Hematopoietic multipotent progenitor cell treated with erythropoietin and hydrocortisone succinate and interleukin-3 and kit ligand, for 17 days (in vitro differentiated cells): ENCODE measurements around the gene ZNF275.
"Not testable (repeated sequence)": the region's sequence is repeated elsewhere in the genome, so short reads cannot be mapped to it uniquely, and the experiment has no call there.

Experiments used
- DNase-seq: peaks from one replicate; pipeline ENCODE4 v3.0.0-alpha.2; 2015; ENCODE audit warnings: low spot score

Gene ZNF275

DNA sequence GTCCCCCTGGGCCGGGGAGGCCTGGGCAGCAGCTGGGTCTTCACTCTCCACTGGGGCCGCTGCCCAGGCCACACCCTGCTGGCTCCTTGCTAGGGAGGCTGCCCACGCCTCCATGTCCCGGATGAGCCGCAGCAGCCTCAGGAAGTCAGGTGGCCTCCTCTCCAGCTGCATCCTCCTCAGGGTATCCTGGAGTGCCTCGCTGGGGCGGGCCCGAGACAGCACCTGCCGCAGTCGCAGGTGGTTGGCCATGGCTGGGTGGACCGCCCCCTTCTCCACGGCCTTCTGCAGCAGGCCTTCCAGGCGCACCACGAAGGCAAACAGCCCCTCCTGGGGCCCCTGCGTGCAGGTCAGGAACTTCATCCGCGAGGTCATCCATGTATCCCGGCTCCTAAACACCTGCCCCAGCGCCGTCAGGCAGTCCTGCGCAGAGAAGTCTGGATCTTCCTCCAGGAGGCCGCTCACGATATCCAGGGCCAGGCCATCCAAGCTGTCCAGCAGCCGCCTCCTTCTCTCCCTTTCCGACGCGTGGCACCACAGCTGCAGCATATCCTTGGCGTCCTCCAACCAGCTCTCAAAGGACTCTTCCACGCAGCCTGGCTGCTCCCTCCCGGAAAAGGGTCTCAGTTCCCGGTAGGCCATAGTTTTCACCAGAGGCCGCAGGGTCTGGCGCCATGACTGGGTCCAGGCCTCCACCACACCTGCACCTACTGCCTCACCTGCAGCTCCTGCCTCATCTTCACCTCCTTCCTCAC, 14.5 kb upstream of the ZNF275 start:
- DNase-seq: no peak

GRCh38 chrX:153320047-153320443, 13.9 kb upstream of the ZNF275 start:
- not testable (repeated sequence) for DNase-seq

GRCh38 chrX:153320555-153321184, 13.3 kb upstream of the ZNF275 start:
- DNase-seq: no peak

- DNase-seq: no peak
Observed at GRCh38 chrX:153321381-153322124, 12.4 kb upstream of the ZNF275 start, which contains the start of gene PNMA6F. Gene PNMA6F, minus strand, starts transcription at chrX:153321767. Its CDS starts 1,093 bp downstream, at chrX:153320674.

- DNase-seq: no peak
Observed at GRCh38 chrX:153327561-153327960, 6.4 kb upstream of the ZNF275 start.

DNA sequence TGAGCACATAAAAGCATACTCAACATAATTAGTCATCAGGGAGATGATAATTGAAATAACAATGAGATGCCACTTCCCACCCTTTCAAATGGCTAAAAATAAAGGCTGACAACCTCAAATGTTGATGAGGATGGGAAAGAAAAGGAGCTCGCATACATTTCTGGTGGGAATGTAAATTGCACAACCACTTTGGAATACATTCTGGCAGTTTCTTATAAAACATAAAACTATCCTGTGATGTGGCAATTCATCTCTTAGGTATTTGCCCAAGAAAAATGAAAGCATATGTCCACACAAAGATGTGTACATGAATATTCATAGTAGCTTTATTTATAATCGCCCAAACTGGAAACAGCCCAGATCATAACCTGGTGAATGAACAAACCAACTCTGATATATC, 687 bp upstream of the ZNF275 start:
- no peak for DNase-seq

- no peak for DNase-seq
Observed at GRCh38 chrX:153334654-153335295, 822 bp downstream of the ZNF275 start.

DNA sequence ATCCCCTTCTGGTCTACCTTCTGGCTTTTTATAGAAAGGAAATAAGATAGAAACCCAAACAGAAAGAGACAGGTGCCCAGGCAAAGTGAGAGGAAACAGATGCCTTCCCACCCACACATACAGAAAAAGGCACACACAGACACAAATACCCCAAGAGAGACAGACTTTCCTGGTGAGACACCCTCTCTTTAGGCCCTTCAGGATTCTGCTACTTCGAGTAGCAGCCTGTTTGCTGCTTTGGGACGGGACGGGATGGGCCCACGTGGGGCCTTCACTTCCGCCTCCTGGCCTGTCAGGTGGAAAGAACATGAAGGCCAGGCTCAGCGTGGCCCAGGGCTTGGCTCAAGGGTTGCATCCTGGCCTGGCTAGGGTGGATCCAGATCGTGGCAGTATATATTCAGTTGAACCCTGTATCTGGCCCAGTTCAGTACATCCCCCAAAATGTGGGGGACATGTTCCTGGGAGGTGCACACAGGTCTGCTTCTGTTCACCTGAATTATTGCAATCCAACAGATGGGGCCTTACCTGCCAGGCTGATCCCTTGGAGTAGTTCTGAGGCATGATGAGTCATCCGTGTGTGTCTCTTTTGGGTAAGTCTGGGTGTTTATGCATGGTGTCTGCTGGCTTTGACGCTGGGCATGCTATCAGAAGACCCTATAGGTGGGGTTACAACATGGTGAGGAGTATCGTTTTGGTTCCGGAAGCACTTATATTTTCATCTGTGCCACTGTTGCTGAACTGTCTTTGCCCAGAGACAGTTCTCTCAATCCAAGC, 2.4 kb downstream of the ZNF275 start:
- DNase-seq: no peak

DNA sequence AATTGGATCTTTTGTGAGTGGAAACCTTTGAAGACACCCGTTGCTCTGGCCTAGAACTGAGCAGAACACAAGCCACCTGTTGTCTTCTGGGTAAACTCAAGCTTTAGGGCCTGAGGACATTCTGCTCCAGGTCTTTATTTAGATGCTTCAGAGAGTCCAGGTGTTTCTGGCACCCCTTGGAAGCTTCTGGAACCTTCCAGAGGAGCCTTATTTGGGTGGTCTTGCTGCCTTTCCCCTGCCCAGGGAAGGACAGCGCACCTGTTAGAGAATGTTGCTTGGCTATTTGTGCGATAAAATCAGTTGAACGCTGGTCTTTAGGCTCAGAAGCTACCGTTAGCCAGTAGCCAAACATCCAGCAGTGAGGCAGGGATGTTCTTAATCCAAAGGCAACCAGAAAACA, 3.0 kb downstream of the ZNF275 start:
- no peak for DNase-seq

DNA sequence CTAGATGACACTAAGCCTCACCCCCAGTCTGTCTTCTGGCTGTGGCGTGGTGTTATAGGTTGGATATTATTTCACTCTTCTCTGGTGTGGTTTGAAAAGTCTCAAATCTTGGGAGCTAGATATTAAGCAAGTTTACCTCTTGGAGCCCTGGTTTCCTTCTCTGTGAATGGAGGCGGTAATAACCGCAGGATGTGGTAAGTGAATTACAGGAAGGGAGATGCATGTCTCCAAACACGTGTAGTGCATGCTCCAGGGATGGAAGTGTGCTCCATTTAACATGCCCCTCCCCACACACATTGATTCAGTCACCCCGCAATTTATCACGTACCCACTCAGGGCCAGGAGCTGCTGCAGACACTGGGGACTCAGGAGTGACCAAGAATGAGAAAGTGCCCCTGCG, 4.9 kb downstream of the ZNF275 start:
- DNase-seq: no peak

GRCh38 chrX:153339662-153340061, 5.7 kb downstream of the ZNF275 start:
- no peak for DNase-seq

GRCh38 chrX:153340111-153340510, 6.2 kb downstream of the ZNF275 start:
- DNase-seq: no peak

GRCh38 chrX:153342762-153343558, 9.0 kb downstream of the ZNF275 start:
- no peak for DNase-seq

DNA sequence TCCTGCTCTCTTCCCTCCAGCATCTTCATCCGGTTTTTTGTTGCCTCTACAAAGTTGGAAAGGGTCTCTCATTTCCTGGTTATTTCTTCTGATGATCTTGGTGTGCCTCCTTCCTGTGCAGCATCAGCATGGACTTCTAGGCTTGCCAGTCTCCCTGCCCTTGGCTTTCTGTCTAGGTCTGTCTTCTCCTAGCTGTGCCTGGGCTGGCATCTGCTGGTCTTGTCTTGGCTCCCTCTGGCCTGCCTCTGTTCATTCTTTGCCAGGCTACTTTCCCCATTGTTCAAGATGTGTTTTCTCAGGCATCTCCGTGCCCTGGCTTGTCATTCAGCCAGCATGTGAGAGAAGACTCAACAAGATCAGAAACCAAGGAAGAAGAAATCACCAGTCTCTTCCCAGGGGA, 9.7 kb downstream of the ZNF275 start:
- no peak for DNase-seq

GRCh38 chrX:153347530-153347929, 13.6 kb downstream of the ZNF275 start:
- no peak for DNase-seq

GRCh38 chrX:153348421-153348820, 14.5 kb downstream of the ZNF275 start:
- no peak for DNase-seq

DNA sequence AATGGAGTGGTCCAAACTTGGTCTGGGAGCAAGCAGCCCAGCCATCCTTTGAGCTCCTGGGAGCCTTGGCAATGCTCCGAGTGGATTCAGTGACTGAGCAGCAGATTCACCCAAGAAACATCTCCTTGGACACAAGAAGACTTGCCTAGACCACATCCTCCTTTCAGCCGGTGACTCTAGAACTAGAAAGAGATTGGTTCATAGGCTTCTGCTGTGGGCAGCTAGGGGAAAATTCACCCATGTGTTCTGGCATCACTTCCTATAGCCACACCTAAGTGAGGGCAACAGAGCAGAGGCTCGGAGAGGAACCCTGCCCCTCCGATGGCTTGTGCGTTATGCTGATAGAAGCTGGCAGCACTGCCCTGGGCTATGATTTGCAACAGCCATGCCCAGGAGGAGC, 16.0 kb downstream of the ZNF275 start:
- no peak for DNase-seq

- no peak for DNase-seq
Observed at GRCh38 chrX:153351981-153352380, 18.0 kb downstream of the ZNF275 start.

DNA sequence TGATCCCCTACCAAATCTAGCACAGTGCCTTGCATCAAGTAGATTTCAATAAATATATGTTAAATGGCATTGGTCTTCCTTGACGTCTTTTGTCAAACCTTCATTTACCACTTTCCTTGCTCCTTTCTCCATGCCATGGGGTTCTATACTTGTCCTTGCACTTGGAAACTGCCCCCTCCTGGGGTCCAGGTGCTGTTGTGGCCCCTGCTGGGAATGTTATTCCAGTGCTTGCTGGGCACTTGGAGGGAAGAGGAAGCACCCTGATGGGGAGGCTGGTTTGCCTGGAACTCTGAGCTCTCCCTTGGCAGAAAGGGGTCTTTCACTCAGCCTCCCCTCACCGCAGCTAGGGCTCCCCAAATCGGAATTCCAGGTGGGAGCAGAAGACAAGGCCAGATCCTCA, 18.9 kb downstream of the ZNF275 start:
- DNase-seq: no peak

DNA sequence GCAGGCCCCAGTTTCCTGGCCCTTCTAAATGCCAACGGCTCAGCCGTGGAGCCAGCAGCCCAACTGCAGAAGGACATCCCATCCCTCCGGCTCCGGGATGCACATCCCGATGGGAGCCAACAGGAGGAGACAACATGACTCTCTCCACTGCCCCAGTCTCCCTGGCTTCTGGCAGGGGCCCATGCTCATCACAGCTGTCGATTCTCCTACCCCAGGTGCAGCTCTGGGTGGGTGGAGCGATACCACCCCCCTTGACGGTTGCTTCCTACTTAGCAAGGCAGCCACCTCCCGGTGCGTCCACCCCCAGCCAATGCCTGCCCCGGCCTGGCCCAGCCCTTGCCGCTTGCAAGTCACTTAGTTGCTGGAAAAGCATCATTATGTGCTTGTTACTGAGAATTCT, 19.5 kb downstream of the ZNF275 start:
- DNase-seq: no peak

GRCh38 chrX:153357877-153358276, 23.9 kb downstream of the ZNF275 start:
- DNase-seq: no peak
